HL-60 (cell line): ENCODE measurements around the gene FSD1L.

Experiments used
- DNase-seq, 2 experiments: peaks; one replicate each; pipeline ENCODE4 v3.0.0-alpha.2; 2010 to 2020; ENCODE audit warnings: low read depth in 1 of 2, low spot score in 1 of 2
- H3K27ac ChIP-seq: fragments of 250-450 bp; sonication (Bioruptor Pico); replicated peaks from 2 replicates; pipeline ENCODE4 v1.5.1; 2020; ENCODE audit warnings: mild to moderate bottlenecking, moderate library complexity
- H3K27me3 ChIP-seq: fragments of 250-450 bp; sonication (Bioruptor Pico); 2 replicates; pipeline ENCODE4 v1.5.1; 2021; ENCODE audit warnings: mild to moderate bottlenecking, moderate library complexity; ENCODE audit not compliant: insufficient read depth, poor library complexity, severe bottlenecking
- H3K4me3 ChIP-seq: replicated peaks from 2 replicates; pipeline ENCODE4 v1.5.1; 2011; ENCODE audit warnings: mild to moderate bottlenecking, control low read depth, low read length; ENCODE audit not compliant: insufficient read depth
- CTCF ChIP-seq: IDR thresholded peaks from one replicate; pipeline ENCODE4 v1.5.1; 2011; ENCODE audit warnings: low read length, control low read depth, inconsistent platforms; ENCODE audit not compliant: insufficient read depth
- GABPA ChIP-seq: IDR thresholded peaks from 2 replicates; pipeline ENCODE4 v1.6.1; 2012; ENCODE audit warnings: low read depth
- POLR2AphosphoS5 ChIP-seq: IDR thresholded peaks from 2 replicates; pipeline ENCODE4 v1.6.1; 2012; ENCODE audit warnings: low read depth
- REST ChIP-seq: IDR thresholded peaks from 2 replicates; pipeline ENCODE4 v1.6.1; 2012; ENCODE audit warnings: low read depth; ENCODE audit not compliant: insufficient replicate concordance
- SPI1 ChIP-seq: IDR thresholded peaks from 2 replicates; pipeline ENCODE4 v1.6.1; 2012; ENCODE audit warnings: low read depth, mild to moderate bottlenecking, borderline replicate concordance

The FSD1L gene

GRCh38 chr9:105447386-105447813 is 434 bp upstream of the FSD1L start:
- Histone ChIP-seq H3K4me3 (peak overlapping the region; percentile 96), H3K27me3 (no peaks in the 10 kb centered on the region), H3K27ac (peak overlapping the region; percentile 49)
- no peak for DNase-seq
- TF ChIP-seq CTCF (no peak), POLR2AphosphoS5 (no peak), SPI1 (no peak), GABPA (no peak), REST (no peak)

- no peak for TF ChIP-seq SPI1
- no peak for TF ChIP-seq GABPA
- TF ChIP-seq CTCF, result no peak
- no peak for TF ChIP-seq REST
- TF ChIP-seq POLR2AphosphoS5, result no peak
- H3K27ac ChIP-seq, result no peak overlapping the region
- no peaks in the 10 kb centered on the region for H3K27me3 ChIP-seq
- H3K4me3 ChIP-seq, result no peak overlapping the region
- no peak for DNase-seq
Measured at GRCh38 chr9:105449081-105449480, 1.2 kb downstream of the FSD1L start.

- no peak overlapping the region for H3K4me3 ChIP-seq
- DNase-seq, result no peak
- no peak overlapping the region for H3K27ac ChIP-seq
- no peaks in the 10 kb centered on the region for H3K27me3 ChIP-seq
- TF ChIP-seq POLR2AphosphoS5, result no peak
- no peak for TF ChIP-seq SPI1
- no peak for TF ChIP-seq REST
- TF ChIP-seq GABPA, result no peak
- no peak for TF ChIP-seq CTCF
Measured at GRCh38 chr9:105452185-105452584, 4.4 kb downstream of the FSD1L start.
